IMR-90 (cell line): ENCODE measurements around the gene KRT80.

Source experiments
- BHLHE40 ChIP-seq: fragments of 150-350 bp; IDR thresholded peaks from 2 replicates; pipeline ENCODE4 v1.6.1; 2016; ENCODE audit warnings: mild to moderate bottlenecking, low read depth, low read length
- CEBPB ChIP-seq: IDR thresholded peaks from 2 replicates; pipeline ENCODE4 v1.6.1; 2012; ENCODE audit warnings: low read depth, low read length, improper control_type of control experiment
- CHD1 ChIP-seq: IDR thresholded peaks from 2 replicates; pipeline ENCODE4 v1.6.1; 2012; ENCODE audit warnings: low read depth, low read length, improper control_type of control experiment
- CTCF ChIP-seq: conservative IDR thresholded peaks from 2 replicates; pipeline ENCODE4 v1.5.1; 2012; ENCODE audit warnings: mild to moderate bottlenecking, low read depth, low read length, improper control_type of control experiment
- ELK1 ChIP-seq: fragments of 150-350 bp; IDR thresholded peaks from 2 replicates; pipeline ENCODE4 v1.6.1; 2016; ENCODE audit warnings: low read depth, mild to moderate bottlenecking, low read length, moderate library complexity, borderline replicate concordance
- NFE2L2 ChIP-seq: fragments of 150-350 bp; IDR thresholded peaks from 2 replicates; pipeline ENCODE4 v1.6.1; 2016; ENCODE audit warnings: low read depth, mild to moderate bottlenecking, low read length
- POLR2A ChIP-seq: IDR thresholded peaks from 2 replicates; pipeline ENCODE4 v1.6.1; 2012; ENCODE audit warnings: mild to moderate bottlenecking, low read depth, low read length
- RAD21 ChIP-seq: IDR thresholded peaks from 2 replicates; pipeline ENCODE4 v1.6.1; 2012; ENCODE audit warnings: low read length, improper control_type of control experiment
- RCOR1 ChIP-seq: IDR thresholded peaks from 2 replicates; pipeline ENCODE4 v1.6.1; 2012; ENCODE audit warnings: mild to moderate bottlenecking, low read length, improper control_type of control experiment; ENCODE audit not compliant: insufficient replicate concordance
- RFX5 ChIP-seq: IDR thresholded peaks from 2 replicates; pipeline ENCODE4 v1.8.0; 2012; ENCODE audit warnings: low read depth, mild to moderate bottlenecking, low read length, moderate library complexity
- SMC3 ChIP-seq: fragments of 150-350 bp; IDR thresholded peaks from 2 replicates; pipeline ENCODE4 v1.6.1; 2016; ENCODE audit warnings: low read depth, mild to moderate bottlenecking, antibody characterized with exemption, low read length, moderate library complexity
- USF2 ChIP-seq: fragments of 150-350 bp; IDR thresholded peaks from 2 replicates; pipeline ENCODE4 v1.6.1; 2017; ENCODE audit warnings: mild to moderate bottlenecking, antibody characterized with exemption, low read length, low read depth

- TF ChIP-seq CTCF (no peak), POLR2A (no peak), RAD21 (no peak), CEBPB (no peak), RCOR1 (no peak), USF2 (no peak), BHLHE40 (no peak), CHD1 (no peak), NFE2L2 (no peak), SMC3 (no peak), ELK1 (no peak), RFX5 (no peak)
Observed at GRCh38 chr12:52193991-52194390, 2.2 kb upstream of the KRT80 start.
